GM19193 (cell line): ENCODE measurements around the gene NUCKS1.

ENCODE experiments used
- POLR2A ChIP-seq: IDR thresholded peaks from 4 replicates; pipeline ENCODE4 v1.6.1; 2011; ENCODE audit not compliant: insufficient read depth, insufficient read length; ENCODE audit errors: extremely low read depth

NUCKS1 gene

DNA sequence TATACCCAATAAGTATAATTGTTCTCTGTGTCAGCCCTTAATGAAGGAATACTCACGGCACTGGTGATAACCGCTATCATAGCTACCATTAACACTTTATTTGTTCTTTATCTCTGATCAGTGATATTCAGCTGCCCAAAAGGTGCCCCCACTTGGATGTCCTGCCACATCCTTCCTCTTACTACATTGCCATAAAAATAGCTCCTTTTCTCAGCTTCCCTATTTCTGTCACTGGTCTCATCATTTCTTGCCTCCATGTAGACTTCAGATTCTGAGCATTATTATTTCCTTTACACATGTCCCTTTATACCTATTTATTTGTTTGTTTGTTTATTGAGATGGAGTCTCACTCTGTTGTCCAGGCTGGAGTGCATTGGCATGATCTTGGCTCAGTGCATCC lies 28.0 kb upstream of the NUCKS1 start:
- no peak for TF ChIP-seq POLR2A

GRCh38 chr1:205775717-205776056 lies 25.7 kb upstream of the NUCKS1 start:
- no peak for TF ChIP-seq POLR2A

GRCh38 chr1:205775015-205775716 lies 25.2 kb upstream of the NUCKS1 start, which contains the start of gene RAB29:
TSS of gene RAB29 (minus strand) at chr1:205775482. CDS start at chr1:205774956, 526 bp downstream.
- peak; percentile 54 for TF ChIP-seq POLR2A

DNA sequence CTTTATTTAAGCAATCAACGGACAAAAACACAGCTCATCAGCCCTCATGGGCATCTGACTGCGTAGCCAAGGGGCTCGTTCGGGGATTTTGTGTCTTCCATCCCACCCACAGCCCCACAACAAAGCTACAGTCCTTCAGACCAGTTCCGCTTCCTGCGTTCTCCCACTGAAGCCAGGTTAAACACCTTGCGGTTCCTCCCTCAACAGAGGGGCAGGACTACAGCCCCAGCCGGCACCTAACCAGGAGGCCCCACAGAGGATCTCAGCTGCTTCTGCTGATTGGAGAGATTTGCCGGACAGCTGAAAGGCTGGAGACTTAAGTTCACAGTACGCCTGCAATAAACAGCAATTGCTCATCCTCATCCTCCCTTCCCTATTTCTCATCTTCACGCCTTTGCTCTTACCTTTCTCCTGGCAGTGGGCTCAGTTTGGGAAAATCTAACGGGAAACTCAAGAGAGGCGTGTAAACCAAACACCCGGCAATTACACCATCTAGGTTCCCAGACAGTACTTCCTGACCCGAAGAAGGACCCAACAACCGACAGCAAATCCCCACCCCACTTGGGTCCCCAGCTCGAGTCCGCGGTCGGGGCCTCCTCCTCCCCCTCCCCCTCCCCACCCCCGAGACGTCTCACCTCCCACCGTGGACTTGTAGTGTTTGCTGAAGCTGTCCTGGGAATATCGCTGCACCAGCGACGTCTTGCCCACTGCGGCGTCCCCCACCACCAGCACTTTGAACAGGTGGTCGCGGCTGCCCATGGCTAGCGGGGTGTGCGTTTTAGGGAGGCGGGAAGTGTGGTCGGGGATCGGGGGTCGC lies 24.4 kb upstream of the NUCKS1 start:
- no peak for TF ChIP-seq POLR2A

GRCh38 chr1:205772607-205773032 lies 22.6 kb upstream of the NUCKS1 start:
- no peak for TF ChIP-seq POLR2A

GRCh38 chr1:205770618-205771017 lies 20.6 kb upstream of the NUCKS1 start:
- TF ChIP-seq POLR2A, result no peak

GRCh38 chr1:205769641-205770365 lies 19.8 kb upstream of the NUCKS1 start:
- no peak for TF ChIP-seq POLR2A

DNA sequence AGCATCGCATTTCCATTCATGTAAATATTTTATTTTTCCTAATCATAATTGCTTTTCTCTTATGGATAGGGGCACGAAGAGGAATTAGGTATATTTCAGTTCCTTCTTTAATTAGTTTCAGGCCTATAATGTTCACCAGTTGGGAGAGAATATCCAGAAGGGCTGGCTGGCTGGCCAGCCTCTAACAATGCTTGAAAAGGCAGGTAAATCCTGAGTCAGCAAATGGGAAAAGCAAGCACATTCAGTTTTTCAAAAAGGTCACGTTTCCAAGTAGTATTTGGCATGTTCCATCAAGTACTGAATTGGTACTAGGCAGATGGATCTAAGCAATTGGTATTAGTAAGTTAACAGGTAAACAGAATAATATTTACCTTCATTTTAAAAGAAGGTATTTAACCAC lies 17.3 kb upstream of the NUCKS1 start:
- TF ChIP-seq POLR2A, result no peak

DNA sequence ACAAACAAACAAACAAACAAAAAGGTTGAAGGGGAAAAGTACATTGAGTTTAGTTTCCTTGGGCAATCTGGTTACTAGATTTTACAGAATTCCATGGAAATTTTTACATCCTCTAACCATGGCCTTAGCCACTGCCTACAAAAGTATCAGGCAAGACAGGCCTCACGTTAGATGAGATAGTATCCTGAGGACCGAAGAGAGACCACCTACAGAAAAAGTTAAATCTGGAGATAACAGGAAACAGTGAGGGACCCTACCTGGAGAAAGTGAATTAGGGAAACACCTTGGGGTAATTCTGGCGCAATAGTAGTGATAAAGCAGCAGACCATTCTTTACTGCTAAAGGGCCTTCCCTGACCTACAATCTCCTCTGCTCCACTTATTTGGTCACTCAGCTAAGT lies 16.6 kb upstream of the NUCKS1 start:
- no peak for TF ChIP-seq POLR2A

DNA sequence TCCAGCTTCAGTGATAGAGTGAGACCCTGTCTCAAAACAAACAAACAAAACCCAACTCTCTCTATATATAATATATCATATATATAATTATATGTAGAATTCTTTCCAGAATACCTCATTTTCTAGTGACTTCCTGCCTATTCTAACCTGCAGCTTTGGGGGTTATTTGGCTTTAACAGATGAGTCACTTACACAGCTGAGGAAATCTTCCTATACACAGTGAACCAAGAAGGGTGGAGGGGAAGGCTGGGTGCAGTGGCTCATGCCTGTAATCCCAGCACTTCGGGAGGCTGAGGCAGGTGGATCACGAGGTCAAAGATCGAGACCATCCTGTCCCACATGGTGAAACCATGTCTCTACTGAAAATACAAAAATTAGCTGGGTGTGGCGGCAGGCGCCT lies 16.1 kb upstream of the NUCKS1 start:
- no peak for TF ChIP-seq POLR2A

- TF ChIP-seq POLR2A, result no peak
Measured at GRCh38 chr1:205764578-205764977, 14.6 kb upstream of the NUCKS1 start.

- no peak for TF ChIP-seq POLR2A
Measured at GRCh38 chr1:205763980-205764379, 14.0 kb upstream of the NUCKS1 start.

GRCh38 chr1:205760606-205761005 lies 10.6 kb upstream of the NUCKS1 start:
- TF ChIP-seq POLR2A, result no peak

DNA sequence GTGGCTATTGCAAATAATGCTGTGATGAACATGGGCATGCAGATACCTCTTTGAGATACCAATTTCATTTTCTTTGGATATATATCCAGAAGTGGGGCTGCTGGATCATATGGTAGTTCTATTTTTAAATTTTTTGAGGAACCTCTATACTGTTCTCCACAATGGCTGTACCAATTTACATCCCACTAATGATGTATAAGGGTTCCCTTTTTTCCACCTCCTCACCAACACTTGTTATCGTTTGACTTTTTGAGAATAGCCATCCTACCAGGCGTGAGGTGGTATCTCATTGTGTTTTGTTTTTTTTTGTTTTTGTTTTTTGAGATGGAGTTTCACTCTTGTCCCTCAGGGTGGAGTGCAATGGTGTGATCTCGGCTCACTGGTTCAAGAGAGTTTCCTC lies 6.6 kb upstream of the NUCKS1 start:
- TF ChIP-seq POLR2A, result no peak

- TF ChIP-seq POLR2A, result no peak
Measured at GRCh38 chr1:205754857-205755256, 4.9 kb upstream of the NUCKS1 start.

DNA sequence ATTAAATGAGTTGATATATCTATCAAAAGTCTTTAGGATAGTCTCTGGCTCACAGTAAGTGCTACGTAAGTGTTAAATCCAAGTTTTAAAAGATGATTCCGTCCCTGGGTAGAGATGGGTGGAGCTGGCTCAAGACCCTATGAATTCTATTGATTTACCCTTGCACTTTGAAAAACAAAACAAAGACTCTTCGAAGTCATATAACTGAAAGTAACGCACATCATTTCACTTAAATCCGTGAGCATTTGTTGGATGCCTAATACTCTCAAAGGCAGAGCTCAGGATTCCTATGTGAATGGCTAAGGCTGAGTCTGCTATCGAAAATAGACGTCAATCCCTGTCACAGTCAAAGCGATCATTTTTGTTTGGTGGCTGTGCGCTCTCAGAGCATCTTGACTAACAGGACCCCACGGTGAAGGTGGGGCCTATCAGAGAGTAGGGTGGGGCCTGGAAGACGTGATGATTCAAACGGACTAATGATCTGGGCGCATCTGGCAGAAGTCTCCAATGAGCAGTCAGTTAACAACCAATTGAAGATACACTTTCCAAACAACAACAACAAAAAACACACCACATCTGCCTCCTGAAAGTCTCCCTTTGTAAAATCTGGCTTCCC lies 1.2 kb upstream of the NUCKS1 start:
- no peak for TF ChIP-seq POLR2A
